GM06990 (cell line): Measurements from ENCODE around the gene MRPS12.

Experiments used
- DNase-seq: peaks from one replicate; pipeline ENCODE4 v3.0.0-alpha.2; 2011; ENCODE audit not compliant: insufficient read length; ENCODE audit errors: extremely low read depth
- H3K27me3 ChIP-seq: replicated peaks from 2 replicates; pipeline ENCODE4 v1.6.0; 2011; ENCODE audit warnings: low read length; ENCODE audit not compliant: control insufficient read depth, insufficient read depth
- H3K36me3 ChIP-seq: 2 replicates; pipeline ENCODE4 v1.5.1; 2011; ENCODE audit warnings: low read length; ENCODE audit not compliant: control insufficient read depth, insufficient read depth
- H3K4me3 ChIP-seq: replicated peaks from 2 replicates; pipeline ENCODE4 v1.5.1; 2011; ENCODE audit warnings: low read depth, mild to moderate bottlenecking, control low read depth, low read length
- TF ChIP-seq, protein P1 (sequence below): IDR thresholded peaks from 2 replicates; pipeline ENCODE4 v1.5.1; 2011; ENCODE audit warnings: low read length, control low read depth, mild to moderate bottlenecking, inconsistent platforms; ENCODE audit not compliant: insufficient read depth, poor library complexity, severe bottlenecking

Gene MRPS12

DNA sequence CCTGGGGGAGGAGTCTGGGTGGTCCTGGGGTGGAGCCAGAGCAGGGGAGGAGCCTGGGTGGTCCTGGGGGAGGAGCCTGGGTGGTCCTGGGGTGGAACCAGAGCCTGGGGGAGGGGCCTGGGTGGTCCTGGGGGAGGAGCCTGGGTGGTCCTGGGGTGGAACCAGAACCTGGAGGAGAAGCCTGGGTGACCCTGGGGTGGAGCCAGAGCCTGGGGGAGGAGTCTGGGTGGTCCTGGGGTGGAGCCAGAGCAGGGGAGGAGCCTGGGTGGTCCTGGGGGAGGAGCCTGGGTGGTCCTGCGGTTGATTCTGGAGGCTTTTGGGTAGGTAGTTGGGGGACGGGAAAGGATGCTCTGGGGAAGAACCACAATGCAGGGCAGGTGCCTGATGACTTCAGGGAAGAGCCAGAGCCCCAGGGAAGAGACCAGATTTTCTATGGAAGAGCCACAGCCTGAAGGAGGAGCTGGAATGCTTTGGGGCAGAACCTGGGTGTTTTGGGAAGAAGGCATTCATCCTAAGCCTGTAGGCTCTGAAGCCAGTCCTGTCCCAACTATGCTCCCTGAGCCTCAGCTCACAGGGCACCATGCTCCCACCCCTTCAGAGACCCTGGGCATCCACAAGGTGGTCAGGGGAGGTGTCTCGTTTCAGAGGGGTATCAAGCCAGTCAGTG is 15.0 kb downstream of the MRPS12 start:
- TF ChIP-seq, protein P1, sequence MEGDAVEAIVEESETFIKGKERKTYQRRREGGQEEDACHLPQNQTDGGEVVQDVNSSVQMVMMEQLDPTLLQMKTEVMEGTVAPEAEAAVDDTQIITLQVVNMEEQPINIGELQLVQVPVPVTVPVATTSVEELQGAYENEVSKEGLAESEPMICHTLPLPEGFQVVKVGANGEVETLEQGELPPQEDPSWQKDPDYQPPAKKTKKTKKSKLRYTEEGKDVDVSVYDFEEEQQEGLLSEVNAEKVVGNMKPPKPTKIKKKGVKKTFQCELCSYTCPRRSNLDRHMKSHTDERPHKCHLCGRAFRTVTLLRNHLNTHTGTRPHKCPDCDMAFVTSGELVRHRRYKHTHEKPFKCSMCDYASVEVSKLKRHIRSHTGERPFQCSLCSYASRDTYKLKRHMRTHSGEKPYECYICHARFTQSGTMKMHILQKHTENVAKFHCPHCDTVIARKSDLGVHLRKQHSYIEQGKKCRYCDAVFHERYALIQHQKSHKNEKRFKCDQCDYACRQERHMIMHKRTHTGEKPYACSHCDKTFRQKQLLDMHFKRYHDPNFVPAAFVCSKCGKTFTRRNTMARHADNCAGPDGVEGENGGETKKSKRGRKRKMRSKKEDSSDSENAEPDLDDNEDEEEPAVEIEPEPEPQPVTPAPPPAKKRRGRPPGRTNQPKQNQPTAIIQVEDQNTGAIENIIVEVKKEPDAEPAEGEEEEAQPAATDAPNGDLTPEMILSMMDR: no peak
- DNase-seq: no peak
- no peaks in the 10 kb centered on the region for H3K36me3 ChIP-seq
- H3K4me3 ChIP-seq: no peak overlapping the region
- no peaks in the 10 kb centered on the region for H3K27me3 ChIP-seq

DNA sequence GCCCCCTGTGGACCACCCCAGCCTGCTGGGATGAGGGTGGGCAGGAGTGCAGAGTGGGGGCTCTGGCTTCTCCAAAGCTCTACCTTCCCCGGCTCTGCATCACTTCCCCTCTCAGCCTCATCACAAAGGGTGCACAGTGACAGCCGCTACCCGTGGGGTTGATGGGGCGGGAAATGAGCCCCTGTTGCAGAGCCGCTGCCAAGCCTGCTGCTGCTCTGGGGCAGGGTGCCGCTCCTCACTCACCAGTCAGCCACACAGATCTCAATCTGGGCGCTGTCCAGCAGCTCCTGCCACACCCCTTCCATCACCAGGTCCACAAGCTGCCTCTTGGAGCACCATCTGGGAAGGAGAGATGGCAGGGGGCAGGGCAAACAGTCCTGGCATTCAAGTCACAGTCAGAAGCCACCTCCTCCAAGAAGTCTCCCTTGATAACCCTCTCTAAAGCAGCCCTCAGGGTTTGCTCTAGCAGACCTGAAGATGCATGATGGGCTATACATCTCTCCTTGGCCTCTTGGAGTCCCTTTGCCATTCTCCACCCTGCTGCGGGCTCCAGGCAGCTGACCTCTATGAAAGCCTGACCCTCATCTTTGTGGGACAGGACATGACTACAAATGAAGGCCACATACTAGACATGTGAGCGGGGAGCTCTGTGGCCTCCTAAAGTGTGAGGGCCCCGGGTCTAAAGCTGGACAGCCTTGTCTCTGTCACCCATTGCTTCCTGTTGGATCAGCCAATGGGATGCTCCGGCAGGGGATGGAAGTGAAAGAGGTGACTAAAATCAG is 15.7 kb downstream of the MRPS12 start:
- DNase-seq: no peak
- no peaks in the 10 kb centered on the region for H3K27me3 ChIP-seq
- no peak overlapping the region for H3K4me3 ChIP-seq
- TF ChIP-seq, protein P1: no peak
- no peaks in the 10 kb centered on the region for H3K36me3 ChIP-seq

DNA sequence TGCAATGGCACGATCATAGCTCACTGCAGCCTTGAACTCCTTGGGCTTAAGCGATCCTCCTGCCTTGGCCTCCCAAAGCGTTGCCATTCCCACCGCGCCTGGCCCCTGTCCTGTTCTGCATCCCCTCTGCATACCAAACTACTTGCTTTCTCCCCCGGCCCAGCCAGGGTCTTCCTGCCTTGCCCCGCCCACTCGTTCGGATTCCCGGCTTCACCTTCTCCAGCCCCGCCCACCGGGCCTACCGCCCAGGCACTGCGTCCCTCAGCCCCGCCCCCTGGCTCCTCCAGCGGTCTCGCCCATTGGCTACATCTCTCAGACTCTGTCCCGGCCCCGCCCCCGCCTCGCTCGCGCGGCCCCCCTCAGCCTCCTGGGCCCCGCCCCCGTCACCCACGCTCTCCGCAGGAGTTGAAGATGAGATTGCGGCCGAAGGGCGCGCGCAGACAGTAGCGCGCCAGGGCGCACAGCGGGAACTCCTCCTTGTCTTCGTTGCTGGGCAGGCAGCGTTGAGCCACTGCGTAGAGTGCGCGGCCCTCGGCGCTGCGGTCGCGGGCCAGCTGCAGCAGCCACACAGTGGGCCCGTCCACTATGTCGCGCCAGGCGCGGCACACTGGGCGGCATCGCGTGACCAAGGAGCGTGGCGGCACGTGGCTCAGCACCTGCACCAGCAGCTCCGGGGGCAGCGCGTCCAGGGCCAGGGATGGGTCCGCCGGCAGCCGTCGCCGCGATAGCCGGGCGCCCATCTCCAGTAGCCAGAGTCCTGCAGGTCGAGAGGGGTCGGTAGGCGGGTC is 19.0 kb downstream of the MRPS12 start:
- Histone ChIP-seq H3K36me3 (no peaks in the 10 kb centered on the region), H3K27me3 (no peaks in the 10 kb centered on the region), H3K4me3 (peak overlapping the region; percentile 20; the same call in 1 of the 2 replicates)
- TF ChIP-seq, protein P1: no peak
- DNase-seq: peak; percentile 84

DNA sequence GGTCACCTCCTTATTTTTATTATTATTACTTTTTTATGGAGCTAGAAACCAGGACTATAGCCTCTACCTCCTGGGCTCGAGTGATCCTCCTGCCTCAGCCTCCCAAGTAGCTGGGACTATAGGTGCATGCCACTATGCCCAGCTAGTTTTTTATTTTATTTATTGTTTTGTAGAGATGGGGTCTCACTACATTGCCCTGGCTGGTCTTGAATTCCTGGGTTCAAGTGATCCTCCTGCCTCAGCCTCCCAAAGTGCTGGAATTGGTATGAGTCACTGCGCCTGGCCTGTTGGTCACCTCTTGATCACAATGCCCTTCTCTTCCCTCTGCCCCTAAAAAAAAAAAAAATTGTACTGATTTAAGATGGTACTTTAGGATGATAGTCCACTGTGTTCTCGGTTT is 20.4 kb downstream of the MRPS12 start:
- H3K36me3 ChIP-seq: no peaks in the 10 kb centered on the region
- no peak overlapping the region for H3K4me3 ChIP-seq
- no peaks in the 10 kb centered on the region for H3K27me3 ChIP-seq
- no peak for DNase-seq
- TF ChIP-seq, protein P1: no peak

DNA sequence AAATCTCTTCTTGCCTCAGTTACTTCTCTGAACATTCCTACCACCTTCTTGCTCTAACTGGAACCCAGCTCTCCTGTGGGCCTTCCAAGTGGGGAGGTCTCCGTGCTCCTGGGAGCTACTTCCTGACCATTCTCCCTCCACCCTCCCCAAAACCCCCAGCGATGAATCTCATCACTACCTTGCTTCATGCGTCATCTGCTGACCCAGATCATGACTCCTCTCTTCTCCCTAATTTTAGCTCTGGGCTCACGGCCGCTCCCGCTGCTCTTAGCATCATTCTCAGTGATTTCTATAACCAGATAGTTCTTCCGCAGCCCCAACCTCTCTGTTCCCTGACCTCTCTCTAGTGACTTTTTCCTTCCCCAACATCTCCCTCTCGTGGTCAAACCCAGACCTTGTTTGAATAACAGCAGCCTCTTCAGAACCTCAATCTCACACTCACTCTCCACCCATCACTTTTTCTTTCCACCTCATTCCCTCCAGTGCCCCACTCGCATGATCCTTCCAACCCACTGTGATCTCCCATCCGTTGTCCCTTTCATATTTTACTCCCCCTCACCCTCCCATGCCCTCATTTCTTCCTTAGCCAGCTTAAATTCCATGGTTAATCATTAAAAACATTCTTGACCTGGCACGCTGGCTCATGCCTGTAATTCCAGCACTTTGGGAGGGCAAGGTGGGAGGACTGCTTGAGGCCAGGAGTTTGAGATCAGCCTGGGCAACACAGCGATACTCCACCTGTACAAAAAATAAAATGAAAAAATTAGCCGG is 21.8 kb downstream of the MRPS12 start:
- no peaks in the 10 kb centered on the region for H3K36me3 ChIP-seq
- TF ChIP-seq, protein P1: peak; percentile 66
- H3K27me3 ChIP-seq: no peaks in the 10 kb centered on the region
- no peak for DNase-seq
- no peak overlapping the region for H3K4me3 ChIP-seq
